Stimulated activated CD4-positive, alpha-beta T cell treated with anti-CD3 and anti-CD28 coated beads, TNF-alpha, amount 100 ng/mL, for 4 hours (primary cell): ENCODE results near the gene LCE2C.
"Not testable (repeated sequence)": the region's sequence is repeated elsewhere in the genome, so short reads cannot be mapped to it uniquely, and the experiment has no call there.

Source experiments
- DNase-seq, 3 experiments: peaks; one replicate each; pipeline ENCODE4 v3.0.0-alpha.2; 2020; ENCODE audit warnings: low read depth in 3 of 3

Gene LCE2C

GRCh38 chr1:152674983-152675382 is at the start of gene LCE2C:
Gene LCE2C, plus strand, starts transcription at chr1:152675279. Its CDS starts 737 bp downstream, at chr1:152676016.
- DNase-seq = not testable (repeated sequence)

GRCh38 chr1:152626744-152627143 is 48.3 kb upstream of the LCE2C start:
- DNase-seq = no peak

GRCh38 chr1:152630596-152630995 is 44.5 kb upstream of the LCE2C start:
- no peak for DNase-seq

- no peak for DNase-seq
Measured at GRCh38 chr1:152640351-152640750, 34.7 kb upstream of the LCE2C start.

- no peak for DNase-seq
Measured at GRCh38 chr1:152643945-152644344, 31.1 kb upstream of the LCE2C start.

GRCh38 chr1:152645146-152645545 is 29.9 kb upstream of the LCE2C start:
- DNase-seq = no peak

- DNase-seq = no peak
Measured at GRCh38 chr1:152646656-152647055, 28.4 kb upstream of the LCE2C start.

- DNase-seq = no peak
Measured at GRCh38 chr1:152654110-152654509, 21.0 kb upstream of the LCE2C start.

- DNase-seq = no peak
Measured at GRCh38 chr1:152656459-152656858, 18.6 kb upstream of the LCE2C start.

- DNase-seq = no peak
Measured at GRCh38 chr1:152657677-152658076, 17.4 kb upstream of the LCE2C start.

GRCh38 chr1:152658649-152659048 is 16.4 kb upstream of the LCE2C start:
- no peak for DNase-seq

- DNase-seq = no peak
Measured at GRCh38 chr1:152663098-152663497, 12.0 kb upstream of the LCE2C start, which contains the start of gene LCE2D. Gene LCE2D, plus strand, starts transcription at chr1:152663380. Its CDS starts 726 bp downstream, at chr1:152664106.

- DNase-seq = not testable (repeated sequence)
Measured at GRCh38 chr1:152666171-152666570, 8.9 kb upstream of the LCE2C start.

- no peak for DNase-seq
Measured at GRCh38 chr1:152667648-152668047, 7.4 kb upstream of the LCE2C start.

GRCh38 chr1:152673016-152673415 is 2.1 kb upstream of the LCE2C start:
- DNase-seq = no peak

GRCh38 chr1:152679459-152679858 is 4.4 kb downstream of the LCE2C start:
- DNase-seq = no peak

- no peak for DNase-seq
Measured at GRCh38 chr1:152681616-152682015, 6.5 kb downstream of the LCE2C start.

- DNase-seq = no peak
Measured at GRCh38 chr1:152683846-152684245, 8.8 kb downstream of the LCE2C start.

- not testable (repeated sequence) for DNase-seq
Measured at GRCh38 chr1:152685823-152686222, 10.7 kb downstream of the LCE2C start, which contains the start of gene LCE2B. Gene LCE2B, plus strand, starts transcription at chr1:152686123. Its CDS starts 721 bp downstream, at chr1:152686844.

- no peak for DNase-seq
Measured at GRCh38 chr1:152697701-152698600, 22.9 kb downstream of the LCE2C start, which contains the start of gene LCE2A. Gene LCE2A, plus strand, starts transcription at chr1:152698345. Its CDS starts 557 bp downstream, at chr1:152698902.

- no peak for DNase-seq
Measured at GRCh38 chr1:152699746-152700145, 24.7 kb downstream of the LCE2C start.

GRCh38 chr1:152707860-152708259 is 32.8 kb downstream of the LCE2C start, which contains the start of gene LCE4A:
Gene LCE4A, plus strand, starts transcription at chr1:152708160. Its CDS starts 916 bp downstream, at chr1:152709076.
- DNase-seq = no peak

GRCh38 chr1:152718238-152718637 is 43.2 kb downstream of the LCE2C start:
- no peak for DNase-seq
